ENCODE results near the gene MICB.

- TF ChIP-seq E2F1 (CRISPR knock-in tag; IDR thresholded peaks at IDR 0.05), result no peak
- no peak for TF ChIP-seq ZNF416 (CRISPR knock-in tag; IDR thresholded peaks at IDR 0.05)
- no peak for TF ChIP-seq PREB (CRISPR knock-in tag; IDR thresholded peaks at IDR 0.05; ENCODE audit: borderline replicate concordance)
- TF ChIP-seq CREM (CRISPR knock-in tag; IDR thresholded peaks at IDR 0.05), result no peak
- no peak for TF ChIP-seq CTCF (IDR thresholded peaks at IDR 0.05)
- no peak for TF ChIP-seq ZNF317 (CRISPR knock-in tag; IDR thresholded peaks at IDR 0.05; ENCODE audit: borderline replicate concordance, low read depth)
- TF ChIP-seq IRF1 (CRISPR knock-in tag; IDR thresholded peaks at IDR 0.05), result no peak
- TF ChIP-seq JUN (CRISPR knock-in tag; IDR thresholded peaks at IDR 0.05), result no peak
- TF ChIP-seq SP1 (CRISPR knock-in tag; conservative IDR thresholded peaks at IDR 0.05), result no peak
- TF ChIP-seq TEAD1 (CRISPR knock-in tag; IDR thresholded peaks at IDR 0.05), result no peak
- TF ChIP-seq ETV6 (CRISPR knock-in tag; IDR thresholded peaks at IDR 0.05), result no peak
- no peak for TF ChIP-seq ZNF512 (CRISPR knock-in tag; IDR thresholded peaks at IDR 0.05; ENCODE audit: borderline replicate concordance)
- no peak for TF ChIP-seq ZNF281 (CRISPR knock-in tag; IDR thresholded peaks at IDR 0.05)
- TF ChIP-seq AFF4 (CRISPR knock-in tag; IDR thresholded peaks at IDR 0.05; ENCODE audit: borderline replicate concordance), result no peak
These were observed 44.7 kb upstream of the MICB start for GRCh38 chr6:31453259-31453658.
